Peyer's patch (tissue), 4 donors: ENCODE measurements around the gene PYGO1.

Experiments
- CTCF ChIP-seq, 6 experiments: fragments of 450-650 bp in 4 of 6; fragments of 200-600 bp in 2 of 6; sonication (generic) in 1 of 6; IDR thresholded peaks; one replicate each; pipeline ENCODE4 v1.5.1; 2017 to 2019; ENCODE audit warnings: antibody characterized with exemption in 6 of 6, mild to moderate bottlenecking in 3 of 6, moderate library complexity in 1 of 6
- POLR2A ChIP-seq, 2 donors: fragments of 450-650 bp; IDR thresholded peaks; one replicate each; pipeline ENCODE4 v1.5.1; 2017; ENCODE audit warnings: antibody characterized with exemption in 2 of 2, mild to moderate bottlenecking in 2 of 2, moderate library complexity in 2 of 2

- TF ChIP-seq CTCF (IDR thresholded peaks at IDR 0.05) (no peak), POLR2A (IDR thresholded peaks at IDR 0.05) (no peak)
These were observed 75.0 kb downstream of the PYGO1 start for GRCh38 chr15:55513152-55513551.
